Epithelial cell of proximal tubule (primary cell): Measurements from ENCODE around the gene HMG20A. TPM values are rescaled to one million over a fixed set of nuclear protein-coding genes. Genes with fewer than 3 reads are reported as not detected.
A peak's percentile ranks its signal among the peaks of the same experiment; 100 is the strongest.

ENCODE experiments used
- DNase-seq: peaks from one replicate; pipeline ENCODE4 v3.0.0-alpha.2; 2011; ENCODE audit warnings: low read depth
- H3K4me3 ChIP-seq: 2 replicates; pipeline ENCODE4 v1.5.1; 2011; ENCODE audit warnings: low read depth, mild to moderate bottlenecking, low read length
- total RNA-seq: library from RNA; depleted of rRNA; stranded (reverse); fragments of >200 nt; gene quantifications from 2 replicates; pipeline ENCODE4 v1.2.3, GENCODE V29; 2015
- TF ChIP-seq, protein P1 (sequence below): conservative IDR thresholded peaks from 2 replicates; pipeline ENCODE4 v1.5.1; 2012; ENCODE audit warnings: low read depth, mild to moderate bottlenecking, low read length

Gene HMG20A
- total RNA-seq, 1 donor from 2014 or later, result 22.5 TPM

DNA sequence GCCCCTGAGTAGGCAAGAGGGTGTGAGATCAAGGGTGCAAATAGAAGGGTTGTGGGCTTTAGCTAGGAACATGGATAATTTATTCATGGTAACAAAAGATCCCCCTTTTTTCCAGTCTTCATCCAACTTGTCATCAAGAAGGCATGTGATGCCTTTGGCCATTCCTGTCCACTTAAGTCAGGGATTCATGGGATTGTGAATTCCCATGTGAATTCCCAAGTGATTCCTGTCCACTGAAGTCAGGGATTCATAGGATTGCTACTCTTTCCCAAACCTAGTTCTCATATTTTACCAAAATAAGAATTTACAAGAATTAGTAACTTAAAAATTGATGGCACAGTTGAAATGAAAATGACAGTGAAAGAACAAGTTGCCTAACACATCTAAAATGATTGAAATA, 40.8 kb downstream of the HMG20A start:
- no peak overlapping the region for H3K4me3 ChIP-seq
- peak; percentile 52 for DNase-seq
- TF ChIP-seq, protein P1, sequence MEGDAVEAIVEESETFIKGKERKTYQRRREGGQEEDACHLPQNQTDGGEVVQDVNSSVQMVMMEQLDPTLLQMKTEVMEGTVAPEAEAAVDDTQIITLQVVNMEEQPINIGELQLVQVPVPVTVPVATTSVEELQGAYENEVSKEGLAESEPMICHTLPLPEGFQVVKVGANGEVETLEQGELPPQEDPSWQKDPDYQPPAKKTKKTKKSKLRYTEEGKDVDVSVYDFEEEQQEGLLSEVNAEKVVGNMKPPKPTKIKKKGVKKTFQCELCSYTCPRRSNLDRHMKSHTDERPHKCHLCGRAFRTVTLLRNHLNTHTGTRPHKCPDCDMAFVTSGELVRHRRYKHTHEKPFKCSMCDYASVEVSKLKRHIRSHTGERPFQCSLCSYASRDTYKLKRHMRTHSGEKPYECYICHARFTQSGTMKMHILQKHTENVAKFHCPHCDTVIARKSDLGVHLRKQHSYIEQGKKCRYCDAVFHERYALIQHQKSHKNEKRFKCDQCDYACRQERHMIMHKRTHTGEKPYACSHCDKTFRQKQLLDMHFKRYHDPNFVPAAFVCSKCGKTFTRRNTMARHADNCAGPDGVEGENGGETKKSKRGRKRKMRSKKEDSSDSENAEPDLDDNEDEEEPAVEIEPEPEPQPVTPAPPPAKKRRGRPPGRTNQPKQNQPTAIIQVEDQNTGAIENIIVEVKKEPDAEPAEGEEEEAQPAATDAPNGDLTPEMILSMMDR, result no peak

DNA sequence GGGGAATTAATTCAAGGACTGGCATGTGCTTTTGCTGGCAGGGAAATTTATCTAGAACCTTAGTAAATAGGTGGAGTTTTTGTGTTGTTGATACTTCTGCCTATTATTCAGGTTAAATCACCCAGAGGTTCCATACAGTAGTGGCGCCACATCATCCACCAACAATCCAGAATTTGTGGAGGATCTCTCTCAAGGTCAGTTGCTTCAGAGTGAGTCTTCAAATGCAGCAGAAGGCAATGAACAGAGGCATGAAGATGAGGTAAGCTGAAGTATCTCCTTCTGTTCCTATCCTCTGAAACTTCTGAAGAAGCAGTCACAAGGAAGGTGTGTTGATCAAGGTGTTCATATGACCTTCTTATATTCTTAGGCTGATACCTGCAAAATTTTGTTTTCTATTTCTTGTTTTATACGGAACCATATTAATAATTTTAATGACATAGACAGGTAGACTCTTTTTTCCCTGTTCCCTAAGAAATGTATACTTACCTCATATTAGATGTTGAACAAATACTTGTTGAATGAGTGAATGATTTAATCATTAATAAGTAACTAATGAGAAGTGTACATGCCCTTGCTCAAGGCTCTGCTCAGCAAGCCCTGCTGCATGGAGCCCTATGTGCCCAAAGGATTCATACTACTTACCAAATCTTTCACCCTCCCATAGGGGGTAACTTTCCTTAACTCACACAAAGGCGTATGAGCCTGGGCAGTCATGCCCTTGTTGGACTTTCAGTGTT, 43.6 kb downstream of the HMG20A start:
- peak; percentile 68 for DNase-seq
- TF ChIP-seq, protein P1, result no peak
- H3K4me3 ChIP-seq, result no peak overlapping the region

DNA sequence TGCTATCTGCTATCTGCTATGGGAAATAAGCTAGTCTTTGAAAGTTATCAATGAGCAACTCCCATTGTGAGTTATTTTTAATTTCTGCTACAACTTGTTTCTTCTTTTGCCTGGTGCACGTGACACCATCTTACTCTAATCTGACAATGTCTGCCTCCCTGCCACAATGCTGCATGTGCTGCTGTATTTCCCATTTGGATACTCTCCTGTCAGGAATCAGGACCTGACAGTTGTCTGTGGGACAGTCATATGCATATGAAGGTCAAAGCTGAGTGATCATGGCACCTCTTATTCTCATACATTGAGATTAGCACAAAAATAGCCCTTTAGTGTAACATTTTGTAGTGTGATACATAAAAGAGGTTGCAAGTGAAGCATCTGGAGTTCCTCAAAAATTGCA, 45.8 kb downstream of the HMG20A start:
- no peak overlapping the region for H3K4me3 ChIP-seq
- TF ChIP-seq, protein P1, result no peak
- no peak for DNase-seq

DNA sequence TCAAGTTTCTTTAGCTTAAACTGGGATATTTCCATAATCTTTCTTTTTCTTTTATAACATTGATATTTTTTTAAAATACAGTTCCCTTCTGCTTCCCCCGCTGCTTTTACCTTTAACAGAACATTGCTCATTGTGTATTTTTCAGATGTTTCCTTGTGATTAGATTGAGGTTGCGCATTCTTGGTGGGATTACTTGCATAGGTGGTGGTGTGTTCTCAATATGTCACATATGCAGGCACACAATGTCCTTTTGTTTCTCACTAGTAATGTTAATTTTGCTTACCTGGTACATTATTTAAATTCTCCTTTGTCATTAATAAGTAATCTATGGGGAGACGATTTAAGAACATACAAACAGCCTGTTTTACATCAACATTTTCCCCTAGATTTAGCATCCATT, 48.2 kb downstream of the HMG20A start:
- TF ChIP-seq, protein P1, result no peak
- no peak overlapping the region for H3K4me3 ChIP-seq
- DNase-seq, result no peak

DNA sequence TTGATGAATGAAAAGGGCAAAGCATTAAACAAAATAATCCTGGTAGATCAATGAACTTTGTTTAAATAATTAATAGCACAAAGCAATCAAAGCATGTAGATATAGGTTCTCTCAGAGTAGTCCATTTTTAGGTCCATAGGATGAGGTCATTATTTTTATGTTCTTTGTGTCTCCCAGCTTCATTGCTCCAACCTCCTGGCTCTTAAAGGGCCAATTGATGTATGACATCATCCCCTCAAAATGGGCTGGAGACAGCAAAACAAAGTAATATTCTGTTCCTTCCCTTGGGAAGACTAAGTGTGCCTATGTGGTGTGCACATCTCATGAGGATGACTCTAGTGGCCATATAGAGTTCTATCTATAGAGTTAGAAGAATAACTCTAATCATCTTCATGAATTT, 49.5 kb downstream of the HMG20A start:
- TF ChIP-seq, protein P1, result no peak
- DNase-seq, result no peak
- no peak overlapping the region for H3K4me3 ChIP-seq

DNA sequence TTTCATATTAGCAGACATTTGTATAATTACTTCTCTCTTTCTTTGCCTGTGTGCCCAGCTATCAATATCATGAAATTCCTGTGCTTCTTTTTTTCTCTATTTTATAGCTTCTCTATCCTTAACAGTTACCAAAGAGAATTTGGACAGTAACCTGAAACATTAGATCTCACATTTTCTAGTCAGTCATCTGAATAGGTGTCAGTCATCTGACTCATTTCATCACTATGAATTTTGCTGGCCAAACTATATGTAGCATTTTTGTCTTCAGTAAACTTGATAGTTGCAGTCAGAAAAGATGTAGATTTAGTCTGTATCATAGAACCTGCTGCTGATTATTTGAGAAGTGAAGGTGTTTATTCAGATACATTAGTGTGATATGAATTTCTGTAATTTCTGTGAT, 52.6 kb downstream of the HMG20A start:
- H3K4me3 ChIP-seq, result no peak overlapping the region
- DNase-seq, result no peak
- TF ChIP-seq, protein P1, result no peak
